Calu3 (cell line): ENCODE results near the gene HDAC2. TPM values are rescaled to one million over a fixed set of nuclear protein-coding genes. Genes with fewer than 3 reads are reported as not detected.
"Not testable (repeated sequence)": the region's sequence is repeated elsewhere in the genome, so short reads cannot be mapped to it uniquely, and the experiment has no call there.

Experiments
- BruUV-seq: library from RNA; stranded (reverse); fragments of 400-500 nt; replicated peaks from 2 replicates; lab custom pipeline; 2021; lab: Mats Ljungman, UMichigan
- CTCF ChIA-PET: fragments of 300-600 bp; sonication (Branson Sonifier 250); formaldehyde crosslinking; loops from one replicate; lab custom pipeline; 2022; ENCODE audit warnings: antibody characterized with exemption; lab: Charles Lee
- DNase-seq: peaks from one replicate; pipeline ENCODE4 v3.0.0; 2022
- H3K27ac Mint-ChIP-seq: one replicate; pipeline ENCODE4 v1.8.0; 2022; ENCODE audit warnings: mixed read lengths; ENCODE audit not compliant: unreplicated experiment
- H3K27me3 Mint-ChIP-seq: one replicate; pipeline ENCODE4 v1.8.0; 2022; ENCODE audit warnings: mixed read lengths; ENCODE audit not compliant: unreplicated experiment
- H3K36me3 Mint-ChIP-seq: one replicate; pipeline ENCODE4 v1.8.0; 2022; ENCODE audit warnings: mild to moderate bottlenecking, moderate library complexity, mixed read lengths; ENCODE audit not compliant: insufficient read depth, unreplicated experiment
- H3K4me1 Mint-ChIP-seq: one replicate; pipeline ENCODE4 v1.8.0; 2022; ENCODE audit warnings: mild to moderate bottlenecking, low read depth, mixed read lengths; ENCODE audit not compliant: unreplicated experiment
- H3K4me3 Mint-ChIP-seq: one replicate; pipeline ENCODE4 v1.8.0; 2022; ENCODE audit warnings: mild to moderate bottlenecking, low read depth, moderate library complexity, mixed read lengths; ENCODE audit not compliant: unreplicated experiment
- H3K9me3 Mint-ChIP-seq: one replicate; pipeline ENCODE4 v1.8.0; 2022; ENCODE audit warnings: low read depth, mixed read lengths; ENCODE audit not compliant: unreplicated experiment
- CTCF ChIP-seq: fragments of 200-600 bp; IDR thresholded peaks from one replicate; pipeline ENCODE4 v1.8.0; 2022; ENCODE audit warnings: antibody characterized with exemption; ENCODE audit not compliant: unreplicated experiment
- intact Hi-C: fragments of 100-400 bp; cut with micrococcal nuclease; formaldehyde crosslinking; loops from one replicate; pipeline ENCODE4 v1.10.0; 2022; ENCODE audit not compliant: unreplicated experiment
- total RNA-seq: library from RNA; stranded (reverse); gene quantifications from 2 replicates; pipeline ENCODE4 v1.2.3, GENCODE V29; 2022

Gene HDAC2
- total RNA-seq, 1 experiment from 2014 or later = 176 TPM

DNA sequence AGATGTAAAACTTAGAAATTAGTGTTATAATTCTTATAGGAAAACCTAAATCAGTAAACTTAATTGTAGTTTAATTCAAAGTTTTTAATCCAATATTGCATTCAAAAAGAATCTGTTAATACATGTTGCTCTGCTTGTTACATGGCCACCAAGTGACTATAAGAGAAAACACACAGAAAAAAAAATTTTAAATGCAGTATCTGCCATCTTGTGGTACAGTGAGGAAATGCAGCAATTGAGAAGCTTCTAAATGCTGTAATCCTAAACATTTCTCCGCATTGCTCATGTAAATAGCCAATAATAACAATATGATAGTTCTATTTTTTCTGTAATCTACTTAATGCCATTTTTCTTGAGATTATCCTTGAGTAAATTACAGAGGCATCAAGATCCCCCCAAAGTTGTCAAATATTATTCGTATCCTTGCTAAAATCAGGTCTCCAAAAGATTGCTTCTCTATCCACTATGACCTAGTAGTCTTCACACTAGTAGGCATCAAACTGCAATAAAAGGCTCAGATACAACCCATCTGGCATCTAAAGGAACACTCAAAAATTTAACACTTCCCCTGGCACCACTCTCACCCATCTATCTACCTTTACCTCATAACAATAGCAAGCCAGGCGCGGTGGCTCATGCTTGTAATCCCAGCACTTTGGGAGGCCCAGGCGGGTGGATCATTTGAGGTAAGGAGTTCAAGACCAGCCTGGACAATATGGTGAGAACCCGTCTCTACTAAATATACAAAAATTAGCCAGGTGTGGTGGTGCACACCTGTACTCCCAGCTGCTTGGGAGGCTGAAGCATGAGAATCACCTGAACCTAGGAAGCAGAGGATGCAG is 34.6 kb downstream of the HDAC2 start:
- H3K4me3 Mint-ChIP-seq = no peak overlapping the region
- intact Hi-C loops = loop anchor here (1.0 to 5.0 kb wide), 2 partner anchors 1599 to 1756 kb away; no protein-coding TSS in a partner anchor
- H3K27ac Mint-ChIP-seq = no peak overlapping the region
- peak; percentile 29 for DNase-seq
- BruUV-seq = no TSS peak
- CTCF ChIA-PET = interaction anchor here (0.7 to 1.1 kb wide), 3 partner anchors 9 to 19 kb away, joined by 3 to 4 read pairs (median 3); no protein-coding TSS in a partner anchor
- no peaks in the 10 kb centered on the region for H3K9me3 Mint-ChIP-seq
- peak; percentile 40 for TF ChIP-seq CTCF
- H3K4me1 Mint-ChIP-seq = no peaks in the 10 kb centered on the region
- H3K36me3 Mint-ChIP-seq = peaks cover 18% of the 10 kb centered on the region
- H3K27me3 Mint-ChIP-seq = no peaks in the 10 kb centered on the region

- BruUV-seq = no TSS peak
- CTCF ChIA-PET = no interaction called here
- intact Hi-C loops = no loop called here
- Mint-ChIP-seq H3K4me1 (no peaks in the 10 kb centered on the region), H3K9me3 (peaks cover 3% of the 10 kb centered on the region), H3K4me3 (no peak overlapping the region), H3K27ac (no peak overlapping the region), H3K27me3 (no peaks in the 10 kb centered on the region), H3K36me3 (peaks cover 13% of the 10 kb centered on the region)
- DNase-seq = no peak
- TF ChIP-seq CTCF = no peak
These were observed 36.8 kb downstream of the HDAC2 start for GRCh38 chr6:113934101-113934500.

GRCh38 chr6:113931907-113932306 is 39.0 kb downstream of the HDAC2 start:
- H3K4me1 Mint-ChIP-seq, H3K27ac Mint-ChIP-seq, H3K27me3 Mint-ChIP-seq, DNase-seq, H3K4me3 Mint-ChIP-seq, intact Hi-C loops, BruUV-seq, H3K9me3 Mint-ChIP-seq, CTCF ChIA-PET: not testable (repeated sequence)
- peaks cover 13% of the 10 kb centered on the region for H3K36me3 Mint-ChIP-seq

- Mint-ChIP-seq H3K4me1 (no peaks in the 10 kb centered on the region), H3K9me3 (peaks cover 7% of the 10 kb centered on the region), H3K4me3 (no peak overlapping the region), H3K27ac (no peak overlapping the region), H3K36me3 (peaks cover 9% of the 10 kb centered on the region), H3K27me3 (no peaks in the 10 kb centered on the region)
- no TSS peak for BruUV-seq
- no peak for TF ChIP-seq CTCF
- CTCF ChIA-PET = no interaction called here
- DNase-seq = no peak
- intact Hi-C loops = no loop called here
These were observed 40.8 kb downstream of the HDAC2 start for GRCh38 chr6:113930183-113930582.

DNA sequence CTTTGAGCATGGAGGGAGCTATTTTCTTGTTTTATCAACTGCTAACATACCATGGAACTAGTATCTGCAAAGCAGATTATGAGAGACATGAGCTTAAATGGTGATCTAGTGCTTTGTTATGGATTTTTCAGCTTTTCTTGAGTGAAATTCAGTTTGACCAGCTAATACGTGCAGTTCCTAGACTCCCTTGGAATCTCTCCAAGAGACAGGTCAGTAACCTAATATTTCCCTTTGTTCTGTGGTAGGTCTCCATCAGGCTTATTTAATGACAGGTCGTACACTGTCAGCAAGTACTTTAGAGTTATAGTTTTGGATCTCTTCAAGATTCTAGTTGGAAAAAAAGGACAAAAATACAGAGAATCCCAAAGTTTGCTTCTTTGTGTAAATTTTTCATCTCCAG is 43.9 kb downstream of the HDAC2 start:
- BruUV-seq = no TSS peak
- DNase-seq = no peak
- H3K36me3 Mint-ChIP-seq = no peaks in the 10 kb centered on the region
- intact Hi-C loops = no loop called here
- H3K4me1 Mint-ChIP-seq = no peaks in the 10 kb centered on the region
- peaks cover 7% of the 10 kb centered on the region for H3K9me3 Mint-ChIP-seq
- CTCF ChIA-PET = interaction anchor here (1.0 kb wide), 1 partner anchor 10 kb away, joined by 4 read pairs; no protein-coding TSS in a partner anchor
- no peak for TF ChIP-seq CTCF
- H3K27me3 Mint-ChIP-seq = no peaks in the 10 kb centered on the region
- H3K27ac Mint-ChIP-seq = no peak overlapping the region
- H3K4me3 Mint-ChIP-seq = no peak overlapping the region
